ENCODE data around the gene RETREG1. TPM values are rescaled to one million over a fixed set of nuclear protein-coding genes. Genes with fewer than 3 reads are reported as not detected.

The RETREG1 gene
- total and polyA plus RNA-seq, 2 of the 13 experiments (the other 11 are each of a cell fraction or from before 2014, with no cell fraction given), result 0.07 TPM; not detected in 1

DNA sequence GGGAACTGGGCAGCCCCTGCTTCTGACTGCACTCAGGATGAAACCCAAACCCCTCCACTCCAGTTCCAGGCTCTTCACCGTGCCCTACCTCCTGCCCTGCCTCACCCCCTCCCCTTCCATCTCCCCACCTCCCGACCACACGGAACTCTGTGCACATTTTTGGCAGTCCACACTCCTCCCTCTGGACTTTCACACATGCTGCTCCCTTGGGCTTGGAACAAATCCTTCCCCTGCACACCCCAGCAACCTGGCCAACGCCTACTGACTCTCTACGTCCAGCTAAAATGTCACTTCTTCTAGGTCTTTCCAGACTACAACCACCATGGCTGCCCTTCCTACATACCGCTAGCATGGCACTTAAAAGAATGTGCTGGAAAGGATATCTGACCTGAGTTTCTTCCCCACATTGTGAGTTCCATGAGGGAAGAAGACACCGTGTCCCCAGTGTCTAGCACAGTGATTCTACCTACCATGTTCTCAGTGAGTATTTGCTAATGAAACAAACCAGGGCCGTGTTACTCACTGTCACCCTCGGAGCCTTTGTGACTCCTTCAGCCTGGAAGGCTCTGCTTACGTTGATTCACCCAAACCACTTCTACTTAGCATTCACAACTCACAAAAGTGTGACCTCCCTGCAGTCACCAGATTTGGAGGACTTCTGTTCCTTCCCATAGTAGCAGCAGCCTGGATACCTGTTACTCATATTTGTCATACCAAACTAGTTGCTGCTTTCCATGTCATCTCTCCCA lies 18.7 kb downstream of the RETREG1 start:
- intact Hi-C loops (cut with micrococcal nuclease; ENCODE audit: unreplicated experiment), result no loop called here
- no peak for TF ChIP-seq CHD4 (IDR thresholded peaks at IDR 0.05; ENCODE audit: borderline replicate concordance, low read length)
- Histone ChIP-seq H4K20me1 (ENCODE audit: insufficient read depth, low read length) (no peaks in the 10 kb centered on the region), H3K4me3 (replicated peaks in 1 of 3; ENCODE audit: insufficient read depth in 1 of 3, low read depth in 2 of 3, low read length in 3 of 3) (no peak overlapping the region), H3K4me2 (ENCODE audit: low read depth, low read length) (no peak overlapping the region), H3K36me3 (replicated peaks in 1 of 2; ENCODE audit: control insufficient read depth in 1 of 2, insufficient read depth in 2 of 2, low read length in 2 of 2) (no peaks in the 10 kb centered on the region), H3K9ac (ENCODE audit: insufficient read depth, low read depth, low read length) (no peak overlapping the region), H3K4me1 (ENCODE audit: insufficient read depth, low read length) (no peaks in the 10 kb centered on the region), H3K27me3 (ENCODE audit: control insufficient read depth in 1 of 2, insufficient read depth in 2 of 2, low read length in 2 of 2) (no peaks in the 10 kb centered on the region), H3K79me2 (ENCODE audit: insufficient read depth, low read length) (no peaks in the 10 kb centered on the region), H2AFZ (ENCODE audit: low read length) (no peak overlapping the region), H3K9me3 (ENCODE audit: low read length) (no peaks in the 10 kb centered on the region), H3K27ac (ENCODE audit: extremely low read length, insufficient read depth, low read length) (no peak overlapping the region)
- BruUV-seq (replicated peaks), result no TSS peak
- CTCF ChIA-PET (ENCODE audit: low intra/inter-chr PET ratio, low total read pairs), result no interaction called here
- in situ Hi-C loops (cut with HindIII; ENCODE audit: extremely low pct_ligation_motif_present, low pct_unique_long_range_greater_than_20kb), result no loop called here
- 32% methylated on average over 9 of the region's 10 CpGs for WGBS (ENCODE audit: low lambda C conversion rate)
- no peak for FAIRE-seq
- ATAC-seq, result no peak
- no peak for DNase-seq (ENCODE audit: low spot score)
- POLR2A ChIA-PET, result no interaction called here

DNA sequence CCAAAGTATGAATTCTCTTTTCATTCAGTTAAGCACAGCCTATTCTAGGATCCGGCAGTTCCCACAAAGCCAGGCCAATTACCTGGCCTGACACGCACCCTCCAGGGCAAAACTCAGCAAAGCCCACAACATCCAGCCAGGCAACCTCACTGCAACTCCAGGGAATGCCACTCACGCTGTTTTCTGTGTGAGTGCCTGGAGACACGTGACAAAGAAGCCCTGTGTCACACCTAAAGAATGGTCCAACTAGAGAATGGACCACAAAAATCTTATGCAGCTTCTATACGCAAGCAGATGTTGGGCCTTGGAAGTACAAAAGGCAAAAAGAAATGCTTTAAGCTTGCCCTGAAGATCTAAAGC lies 20.2 kb downstream of the RETREG1 start:
- no peaks in the 10 kb centered on the region for H4K20me1 ChIP-seq (ENCODE audit: insufficient read depth, low read length)
- no peaks in the 10 kb centered on the region for H3K27me3 ChIP-seq (ENCODE audit: control insufficient read depth in 1 of 2, insufficient read depth in 2 of 2, low read length in 2 of 2)
- FAIRE-seq (no peak), ATAC-seq (no peak), DNase-seq (ENCODE audit: low spot score) (no peak)
- TF ChIP-seq ZNF350 (CRISPR knock-in tag; IDR thresholded peaks at IDR 0.05; ENCODE audit: borderline replicate concordance, low read depth) (no peak), MTF1 (CRISPR knock-in tag; IDR thresholded peaks at IDR 0.05) (no peak), STAT5B (CRISPR knock-in tag; IDR thresholded peaks at IDR 0.05) (no peak), AHR (CRISPR knock-in tag; IDR thresholded peaks at IDR 0.05) (no peak), ZNF235 (CRISPR knock-in tag; IDR thresholded peaks at IDR 0.05; ENCODE audit: borderline replicate concordance) (no peak), ZNF746 (CRISPR knock-in tag; IDR thresholded peaks at IDR 0.05) (no peak), ZNF292 (CRISPR knock-in tag; IDR thresholded peaks at IDR 0.05; ENCODE audit: borderline replicate concordance, low read depth) (no peak), FOSL2 (CRISPR knock-in tag; IDR thresholded peaks at IDR 0.05) (no peak), ZNF589 (CRISPR knock-in tag; conservative IDR thresholded peaks at IDR 0.05) (no peak)
- TF ChIP-seq, protein P1, sequence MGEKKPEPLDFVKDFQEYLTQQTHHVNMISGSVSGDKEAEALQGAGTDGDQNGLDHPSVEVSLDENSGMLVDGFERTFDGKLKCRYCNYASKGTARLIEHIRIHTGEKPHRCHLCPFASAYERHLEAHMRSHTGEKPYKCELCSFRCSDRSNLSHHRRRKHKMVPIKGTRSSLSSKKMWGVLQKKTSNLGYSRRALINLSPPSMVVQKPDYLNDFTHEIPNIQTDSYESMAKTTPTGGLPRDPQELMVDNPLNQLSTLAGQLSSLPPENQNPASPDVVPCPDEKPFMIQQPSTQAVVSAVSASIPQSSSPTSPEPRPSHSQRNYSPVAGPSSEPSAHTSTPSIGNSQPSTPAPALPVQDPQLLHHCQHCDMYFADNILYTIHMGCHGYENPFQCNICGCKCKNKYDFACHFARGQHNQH (CRISPR knock-in tag; IDR thresholded peaks at IDR 0.05), result no peak
- TF ChIP-seq, protein P2, sequence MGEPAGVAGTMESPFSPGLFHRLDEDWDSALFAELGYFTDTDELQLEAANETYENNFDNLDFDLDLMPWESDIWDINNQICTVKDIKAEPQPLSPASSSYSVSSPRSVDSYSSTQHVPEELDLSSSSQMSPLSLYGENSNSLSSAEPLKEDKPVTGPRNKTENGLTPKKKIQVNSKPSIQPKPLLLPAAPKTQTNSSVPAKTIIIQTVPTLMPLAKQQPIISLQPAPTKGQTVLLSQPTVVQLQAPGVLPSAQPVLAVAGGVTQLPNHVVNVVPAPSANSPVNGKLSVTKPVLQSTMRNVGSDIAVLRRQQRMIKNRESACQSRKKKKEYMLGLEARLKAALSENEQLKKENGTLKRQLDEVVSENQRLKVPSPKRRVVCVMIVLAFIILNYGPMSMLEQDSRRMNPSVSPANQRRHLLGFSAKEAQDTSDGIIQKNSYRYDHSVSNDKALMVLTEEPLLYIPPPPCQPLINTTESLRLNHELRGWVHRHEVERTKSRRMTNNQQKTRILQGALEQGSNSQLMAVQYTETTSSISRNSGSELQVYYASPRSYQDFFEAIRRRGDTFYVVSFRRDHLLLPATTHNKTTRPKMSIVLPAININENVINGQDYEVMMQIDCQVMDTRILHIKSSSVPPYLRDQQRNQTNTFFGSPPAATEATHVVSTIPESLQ (CRISPR knock-in tag; conservative IDR thresholded peaks at IDR 0.05), result no peak
- WGBS (ENCODE audit: low lambda C conversion rate), result 26% methylated on average over 5 of the region's 5 CpGs
- no peaks in the 10 kb centered on the region for H3K79me2 ChIP-seq (ENCODE audit: insufficient read depth, low read length)
- intact Hi-C loops (cut with micrococcal nuclease; ENCODE audit: unreplicated experiment), result no loop called here
- POLR2A ChIA-PET, result no interaction called here
- H3K4me1 ChIP-seq (ENCODE audit: insufficient read depth, low read length), result no peaks in the 10 kb centered on the region
- H3K27ac ChIP-seq (ENCODE audit: extremely low read length, insufficient read depth, low read length), result no peak overlapping the region
- CTCF ChIA-PET (ENCODE audit: low intra/inter-chr PET ratio, low total read pairs), result no interaction called here
- no peak overlapping the region for H3K9ac ChIP-seq (ENCODE audit: insufficient read depth, low read depth, low read length)
- no peak overlapping the region for H3K4me2 ChIP-seq (ENCODE audit: low read depth, low read length)
- H2AFZ ChIP-seq (ENCODE audit: low read length), result no peak overlapping the region
- no TSS peak for BruUV-seq (replicated peaks)
- H3K36me3 ChIP-seq (replicated peaks in 1 of 2; ENCODE audit: control insufficient read depth in 1 of 2, insufficient read depth in 2 of 2, low read length in 2 of 2), result no peaks in the 10 kb centered on the region
- H3K9me3 ChIP-seq (ENCODE audit: low read length), result no peaks in the 10 kb centered on the region
- in situ Hi-C loops (cut with HindIII; ENCODE audit: extremely low pct_ligation_motif_present, low pct_unique_long_range_greater_than_20kb), result no loop called here
- no peak overlapping the region for H3K4me3 ChIP-seq (replicated peaks in 1 of 3; ENCODE audit: insufficient read depth in 1 of 3, low read depth in 2 of 3, low read length in 3 of 3)

Data from HepG2 (cell line).